Hematopoietic multipotent progenitor cell treated with erythropoietin and hydrocortisone succinate and interleukin-3 and kit ligand, for 8 days (in vitro differentiated cells): ENCODE measurements around the gene OR51Q1.

Experiments used
- DNase-seq: peaks from one replicate; pipeline ENCODE4 v3.0.0-alpha.2; 2015

OR51Q1 gene

GRCh38 chr11:5421811-5422210 lies at the start of gene OR51Q1:
Gene OR51Q1, plus strand, starts transcription at chr11:5422111. Its CDS starts 90 bp downstream, at chr11:5422201.
- no peak for DNase-seq

GRCh38 chr11:5380740-5381342 lies 41.1 kb upstream of the OR51Q1 start:
- DNase-seq = peak; percentile 83

GRCh38 chr11:5383576-5383975 lies 38.3 kb upstream of the OR51Q1 start, which contains the start of gene OR51M1:
Gene OR51M1, plus strand, starts transcription at chr11:5383812. Its CDS starts 5,587 bp downstream, at chr11:5389399.
- no peak for DNase-seq

- DNase-seq = no peak
Observed at GRCh38 chr11:5384335-5384734, 37.6 kb upstream of the OR51Q1 start.

- peak; percentile 26 for DNase-seq
Observed at GRCh38 chr11:5390210-5390609, 31.7 kb upstream of the OR51Q1 start.

- no peak for DNase-seq
Observed at GRCh38 chr11:5394091-5394490, 27.8 kb upstream of the OR51Q1 start.

- no peak for DNase-seq
Observed at GRCh38 chr11:5398936-5399335, 23.0 kb upstream of the OR51Q1 start.

GRCh38 chr11:5405173-5405572 lies 16.7 kb upstream of the OR51Q1 start:
- DNase-seq = no peak

- no peak for DNase-seq
Observed at GRCh38 chr11:5420993-5421392, 918 bp upstream of the OR51Q1 start.

- no peak for DNase-seq
Observed at GRCh38 chr11:5423131-5423530, 1.2 kb downstream of the OR51Q1 start.

GRCh38 chr11:5441414-5441813 lies 19.5 kb downstream of the OR51Q1 start, which contains the start of gene OR51I1:
Gene OR51I1, minus strand, starts transcription at chr11:5441514. Its CDS starts 0 bp downstream, at chr11:5441514.
- no peak for DNase-seq

- no peak for DNase-seq
Observed at GRCh38 chr11:5443835-5444393, 22.0 kb downstream of the OR51Q1 start.

- no peak for DNase-seq
Observed at GRCh38 chr11:5449023-5449422, 27.1 kb downstream of the OR51Q1 start, which contains the start of gene OR51I2. Gene OR51I2, plus strand, starts transcription at chr11:5449323. Its CDS starts 4,166 bp downstream, at chr11:5453489.

- DNase-seq = no peak
Observed at GRCh38 chr11:5449432-5449831, 27.5 kb downstream of the OR51Q1 start.

- DNase-seq = no peak
Observed at GRCh38 chr11:5460983-5461621, 39.2 kb downstream of the OR51Q1 start.

- DNase-seq = no peak
Observed at GRCh38 chr11:5467527-5467926, 45.6 kb downstream of the OR51Q1 start.
